ENCODE data around the gene PLPP4. TPM values are rescaled to one million over a fixed set of nuclear protein-coding genes. Genes with fewer than 3 reads are reported as not detected.

The PLPP4 gene
- total and polyA plus RNA-seq, 2 donors (not counting 3 experiments of a cell fraction or from before 2014, with no cell fraction given) = 15.5 to 36.4 TPM

GRCh38 chr10:120552262-120552661 is 95.2 kb downstream of the PLPP4 start:
- ChIA-PET POLR2A (no interaction called here), CTCF (no interaction called here)
- H3K4me1 ChIP-seq (ENCODE audit: control insufficient read depth, extremely low read depth, insufficient read depth, low read length) = no peaks in the 10 kb centered on the region
- no peak for TF ChIP-seq POLR2AphosphoS5 (IDR thresholded peaks at IDR 0.05; ENCODE audit: insufficient read depth, low read depth, low read length)
- no peak for TF ChIP-seq FOS (IDR thresholded peaks at IDR 0.05; ENCODE audit: borderline replicate concordance, insufficient read depth, low read length)
- TF ChIP-seq JUN (IDR thresholded peaks at IDR 0.05; ENCODE audit: borderline replicate concordance, insufficient read depth, insufficient read length, low read depth) = no peak
- TF ChIP-seq EZH2 (IDR thresholded peaks at IDR 0.05; ENCODE audit: borderline replicate concordance, low read depth, low read length, severe bottlenecking) = no peak
- TF ChIP-seq GATA2 (IDR thresholded peaks at IDR 0.05; ENCODE audit: insufficient read depth, insufficient read length, low read depth, low read length) = no peak
- TF ChIP-seq MAX (IDR thresholded peaks at IDR 0.05; ENCODE audit: insufficient read depth, insufficient read length) = no peak
- no peak for TF ChIP-seq MYC (IDR thresholded peaks at IDR 0.05; ENCODE audit: low read depth, low read length)
- no peak for TF ChIP-seq POLR2A (IDR thresholded peaks at IDR 0.05; ENCODE audit: low read depth, low read length)
- no peak for TF ChIP-seq CTCF (IDR thresholded peaks at IDR 0.05; ENCODE audit: extremely low read depth in 1 of 2, insufficient read depth in 1 of 2, low read depth in 1 of 2, low read length in 2 of 2)
- dilution Hi-C loops (cut with MboI; ENCODE audit: extremely low pct_ligation_motif_present, low sequenced_read_pairs) = no loop called here
- H3K27ac ChIP-seq (ENCODE audit: insufficient read depth, low read depth, low read length) = no peak overlapping the region
- no peaks in the 10 kb centered on the region for H3K9me1 ChIP-seq (replicated peaks; ENCODE audit: control insufficient read depth, extremely low read depth, insufficient read depth, low read length)
- no peaks in the 10 kb centered on the region for H3K9me3 ChIP-seq (replicated peaks; ENCODE audit: control insufficient read depth, insufficient read depth, low read length)
- no peak overlapping the region for H3K9ac ChIP-seq (replicated peaks; ENCODE audit: extremely low read depth, insufficient read depth, low read length)
- no peak overlapping the region for H3K4me3 ChIP-seq (replicated peaks in 1 of 3; ENCODE audit: insufficient read depth in 1 of 3, low read depth in 1 of 3, low read length in 3 of 3)
- H3K27me3 ChIP-seq (ENCODE audit: control insufficient read depth in 2 of 2, insufficient read depth in 2 of 2, low read length in 2 of 2) = no peaks in the 10 kb centered on the region
- FAIRE-seq (no peak), DNase-seq (ENCODE audit: low read depth, low spot score) (no peak)
- no peaks in the 10 kb centered on the region for H3K36me3 ChIP-seq (ENCODE audit: control insufficient read depth in 2 of 2, extremely low read depth in 1 of 2, insufficient read depth in 2 of 2, low read length in 2 of 2)
- H3K79me2 ChIP-seq (ENCODE audit: control insufficient read depth, insufficient read depth, low read length) = no peaks in the 10 kb centered on the region
- no peak overlapping the region for H2AFZ ChIP-seq (ENCODE audit: low read depth, low read length)
- intact Hi-C loops (cut with micrococcal nuclease) = no loop called here
- no peak overlapping the region for H3K4me2 ChIP-seq (ENCODE audit: insufficient read depth, low read length)
- no peaks in the 10 kb centered on the region for H4K20me1 ChIP-seq (replicated peaks; ENCODE audit: control insufficient read depth, extremely low read depth, insufficient read depth, low read length)
- no TSS peak for BruUV-seq (replicated peaks)
